RPMI8226 (cell line): Measurements from ENCODE around the gene ZIC2.
"Not testable (repeated sequence)": the region's sequence is repeated elsewhere in the genome, so short reads cannot be mapped to it uniquely, and the experiment has no call there.

Experiments used
- DNase-seq: peaks from one replicate; pipeline ENCODE4 v3.0.0-alpha.2; 2015

Gene ZIC2

DNA sequence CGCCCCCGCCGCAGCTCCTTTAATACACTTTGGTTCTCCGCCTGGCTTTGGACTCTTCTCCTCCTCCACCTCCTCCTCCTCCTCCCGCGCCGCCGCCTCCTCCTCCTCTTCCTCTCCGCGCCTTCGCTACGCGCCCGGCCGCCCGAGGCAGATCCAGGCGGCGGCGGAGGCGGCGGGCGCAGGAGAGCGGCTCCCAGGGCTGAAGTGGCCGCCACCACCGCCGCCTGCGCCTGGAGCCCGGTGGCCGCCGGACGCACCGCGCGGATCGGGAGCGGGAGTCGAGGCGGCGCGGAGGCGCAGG lies at the start of gene ZIC2:
Gene ZIC2, plus strand, starts transcription at position 50 of the 301 bp plus-strand sequence. CDS start 281 bp downstream, outside the sequence.
- no peak for DNase-seq

DNA sequence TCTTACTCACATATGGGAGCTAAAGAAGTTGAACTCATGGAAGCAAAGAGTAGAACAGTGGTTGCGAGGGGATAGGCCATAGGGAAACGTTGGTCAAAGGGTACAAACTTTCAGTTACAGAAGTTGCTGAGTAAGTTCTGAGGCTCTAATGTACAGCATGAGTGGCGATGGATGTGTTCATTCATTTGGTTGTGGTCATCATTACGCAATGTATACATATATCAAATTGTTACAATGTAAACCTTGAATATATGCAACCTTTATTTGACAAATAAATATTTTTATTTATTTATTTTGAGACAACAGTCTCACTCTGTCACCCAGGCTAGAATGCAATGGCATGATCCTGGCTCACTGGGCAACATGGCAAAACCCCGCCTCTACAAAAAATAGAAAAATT lies 48.7 kb upstream of the ZIC2 start:
- no peak for DNase-seq

DNA sequence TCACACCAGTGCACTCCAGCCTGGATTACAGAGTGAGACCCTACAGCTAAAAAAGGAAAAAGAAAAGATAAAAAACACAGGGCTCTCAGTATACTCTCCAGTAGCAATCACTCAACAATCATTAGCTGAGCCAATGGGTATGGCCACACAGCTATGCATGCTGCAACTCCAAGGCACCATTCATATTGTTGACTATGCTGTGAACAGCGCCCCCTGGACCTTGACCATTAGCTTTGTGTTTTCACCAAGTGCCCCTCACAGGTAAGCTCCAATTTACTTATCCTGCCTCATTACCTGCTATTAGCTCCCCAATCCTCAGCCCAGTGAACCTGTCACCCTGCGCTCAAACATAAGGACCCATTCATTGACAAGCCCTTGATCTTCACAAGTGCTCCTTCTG lies 45.8 kb upstream of the ZIC2 start:
- DNase-seq = no peak

DNA sequence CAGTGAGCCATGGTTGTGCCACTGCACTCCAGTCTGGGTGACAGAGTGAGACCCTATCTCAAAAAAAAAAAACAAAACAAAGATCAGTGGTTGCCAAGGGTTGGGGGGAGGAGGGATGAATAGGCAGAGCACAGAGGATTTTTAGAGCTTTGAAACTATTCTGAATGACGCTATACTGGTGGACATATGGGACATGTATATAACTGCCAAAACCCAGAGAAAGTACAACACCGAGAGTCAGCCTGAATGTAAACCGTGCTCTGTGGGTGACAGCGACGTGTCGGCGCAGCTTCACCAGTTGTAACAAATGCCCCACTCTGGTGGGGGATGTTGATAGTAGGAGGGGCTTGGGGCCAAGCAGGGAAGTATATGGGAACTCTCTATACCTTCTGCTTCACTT lies 42.9 kb upstream of the ZIC2 start:
- no peak for DNase-seq

DNA sequence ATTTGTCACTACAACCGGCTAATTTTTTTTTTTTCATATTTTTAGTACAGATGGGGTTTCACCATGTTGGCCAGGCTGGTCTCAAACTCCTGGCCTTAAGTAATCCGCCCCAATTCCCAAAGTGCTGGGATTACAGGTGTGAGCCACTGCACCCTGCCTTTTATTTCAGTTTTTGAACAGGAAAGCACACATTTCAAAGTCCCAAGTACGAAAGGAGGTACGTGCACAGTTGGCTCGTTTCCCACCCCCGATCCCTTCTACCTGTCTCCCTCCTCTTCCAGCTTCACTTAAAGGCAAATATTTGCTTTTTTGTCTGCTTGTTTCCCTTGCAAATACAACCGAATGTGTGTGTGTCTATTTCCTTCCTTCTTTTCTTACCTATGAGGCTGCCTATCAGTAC lies 40.5 kb upstream of the ZIC2 start:
- no peak for DNase-seq

DNA sequence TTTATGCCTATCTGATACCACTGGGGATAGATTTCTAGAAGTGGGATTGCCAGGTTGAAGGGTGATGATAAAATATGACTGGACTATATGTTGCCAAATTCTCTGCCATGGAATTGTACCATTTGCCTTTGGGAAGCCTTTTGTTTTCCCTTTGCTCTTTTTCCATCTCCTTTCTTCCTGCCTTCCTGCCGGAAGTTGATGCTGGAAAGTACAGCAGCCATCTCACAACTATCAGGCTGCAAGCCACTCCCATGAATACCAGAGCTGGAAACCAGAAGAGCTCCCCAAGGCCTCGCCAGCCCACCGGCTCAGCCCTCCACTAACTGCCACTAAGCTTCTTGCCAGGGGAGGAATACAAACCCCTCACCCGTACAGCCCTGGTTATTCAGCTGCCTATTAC lies 39.7 kb upstream of the ZIC2 start:
- no peak for DNase-seq

DNA sequence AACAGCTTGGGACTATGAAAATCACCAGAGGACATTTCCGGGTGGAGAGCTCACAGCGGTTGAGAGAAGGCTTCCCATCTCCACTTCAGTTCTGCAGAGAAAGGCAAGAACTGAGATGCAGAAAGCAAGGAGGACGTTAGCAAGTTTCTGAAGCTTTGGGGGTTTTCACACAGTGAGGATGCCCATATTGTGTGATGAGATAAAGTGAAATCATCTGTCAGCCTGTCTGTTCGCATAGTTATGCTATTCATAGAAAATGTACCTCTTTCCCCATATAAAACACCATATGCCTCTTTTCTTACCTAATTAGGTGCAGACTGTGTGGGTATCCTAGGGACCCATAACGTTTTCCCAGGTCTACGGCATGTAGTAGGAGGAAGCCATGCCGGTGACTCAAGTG lies 37.5 kb upstream of the ZIC2 start:
- no peak for DNase-seq

DNA sequence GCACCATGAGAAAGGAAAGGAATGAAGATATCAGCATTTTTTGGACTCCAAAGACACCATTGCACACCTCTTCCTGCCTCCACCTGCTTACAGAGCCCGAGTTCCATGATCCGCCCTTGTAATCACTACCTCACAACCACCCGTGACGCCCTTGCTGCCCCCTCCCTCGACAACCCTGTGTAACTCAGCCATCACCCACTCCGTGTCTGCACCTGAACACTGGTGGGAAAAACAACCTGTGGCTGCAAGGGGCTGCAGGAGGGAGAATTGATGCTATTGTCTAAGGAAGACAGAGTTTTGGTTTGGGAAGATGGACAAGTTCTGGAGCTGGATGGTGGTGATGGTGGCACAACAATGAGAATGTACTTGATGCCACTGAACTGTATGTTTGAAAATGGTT lies 37.0 kb upstream of the ZIC2 start:
- DNase-seq = no peak

DNA sequence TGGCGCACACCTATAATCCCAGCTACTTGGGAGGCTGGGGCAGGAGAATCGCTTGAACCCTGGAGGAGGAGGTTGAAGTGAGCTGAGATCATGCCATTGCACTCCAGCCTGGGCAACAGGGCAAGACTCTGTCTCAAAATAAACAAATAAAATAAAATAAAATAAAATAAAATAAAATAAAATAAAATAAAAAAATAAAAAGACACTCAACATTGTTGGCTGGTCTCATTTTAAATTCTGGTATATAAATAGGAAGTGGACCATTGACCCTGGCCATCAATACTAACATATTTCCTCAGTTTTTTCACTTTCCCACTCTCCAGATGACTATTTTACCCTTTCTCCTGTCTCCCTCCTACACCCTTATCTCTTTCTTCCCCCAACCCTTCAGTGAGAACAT lies 36.1 kb upstream of the ZIC2 start:
- not testable (repeated sequence) for DNase-seq

DNA sequence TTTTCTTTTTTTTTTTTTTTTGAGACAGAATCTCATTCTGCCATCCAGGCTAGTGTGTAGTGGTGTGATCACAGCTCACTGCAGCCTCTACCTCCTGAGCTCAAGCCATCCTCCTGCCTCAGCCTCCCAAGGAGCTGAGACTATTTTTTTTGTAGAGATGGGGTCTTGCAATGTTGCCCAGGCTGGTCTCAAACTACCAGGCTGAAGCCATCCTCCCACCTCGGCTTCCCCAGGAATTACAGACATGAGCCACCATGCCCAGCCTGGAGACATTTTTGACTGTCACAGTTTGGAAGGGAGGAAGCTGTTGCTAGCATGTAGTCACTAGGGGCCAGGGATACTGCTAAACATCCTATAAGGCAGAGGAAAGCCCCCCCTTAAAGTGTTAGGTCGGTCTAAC lies 33.9 kb upstream of the ZIC2 start:
- DNase-seq = no peak

DNA sequence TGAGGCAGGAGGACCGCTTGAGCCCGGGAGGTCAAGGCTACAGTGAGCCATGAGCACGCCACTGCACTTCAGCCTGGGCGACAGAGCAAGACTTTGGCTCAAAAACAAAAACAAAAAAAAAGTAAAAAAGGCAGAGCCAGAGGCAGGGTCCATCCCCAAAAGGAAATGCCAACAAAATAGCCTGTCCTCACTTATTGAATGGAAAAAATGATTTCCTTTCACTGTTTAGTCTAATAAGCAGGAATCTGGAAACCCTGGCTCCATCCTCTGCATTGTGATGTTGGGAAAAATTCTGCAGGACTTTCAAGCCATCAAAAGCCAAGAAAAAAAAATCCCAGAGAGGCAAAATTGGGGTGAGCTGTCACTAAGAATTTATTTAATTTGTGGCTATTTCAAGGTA lies 33.2 kb upstream of the ZIC2 start:
- no peak for DNase-seq

DNA sequence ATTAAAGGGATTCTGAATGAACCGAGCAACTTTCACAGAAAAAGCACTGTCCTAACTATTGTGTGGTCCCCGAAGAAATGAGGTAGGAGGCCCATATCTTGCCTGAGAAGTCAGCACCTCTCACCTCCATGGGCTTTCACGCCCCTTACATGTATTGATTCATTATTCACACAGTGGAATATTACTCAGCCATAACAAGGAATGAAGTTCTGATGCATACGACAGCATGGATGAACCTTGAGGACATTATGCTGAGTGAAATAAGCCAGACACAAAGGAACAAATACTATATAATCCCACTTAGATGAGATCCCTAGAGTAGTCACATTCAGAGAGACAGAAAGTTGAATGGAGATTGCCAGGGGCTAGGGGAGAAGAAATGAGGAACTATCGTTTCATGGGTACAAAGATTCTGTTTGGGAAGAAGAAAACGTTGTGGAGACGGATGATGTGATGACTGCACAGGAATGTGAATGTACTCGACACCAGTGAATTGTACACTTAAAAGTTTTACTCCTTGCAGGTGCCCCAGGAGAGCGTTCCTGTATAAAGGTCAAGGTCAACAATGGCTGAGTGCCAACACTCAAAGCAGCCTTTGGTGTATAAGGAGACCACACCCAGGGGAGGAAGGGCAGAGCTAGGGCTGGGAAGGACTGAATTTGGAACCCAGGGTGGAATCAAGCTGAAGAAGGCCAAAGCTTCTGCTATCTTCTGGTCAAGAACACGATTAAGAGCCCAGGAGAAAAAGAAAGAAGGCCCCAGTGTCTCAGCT lies 32.5 kb upstream of the ZIC2 start:
- DNase-seq = peak; percentile 53

DNA sequence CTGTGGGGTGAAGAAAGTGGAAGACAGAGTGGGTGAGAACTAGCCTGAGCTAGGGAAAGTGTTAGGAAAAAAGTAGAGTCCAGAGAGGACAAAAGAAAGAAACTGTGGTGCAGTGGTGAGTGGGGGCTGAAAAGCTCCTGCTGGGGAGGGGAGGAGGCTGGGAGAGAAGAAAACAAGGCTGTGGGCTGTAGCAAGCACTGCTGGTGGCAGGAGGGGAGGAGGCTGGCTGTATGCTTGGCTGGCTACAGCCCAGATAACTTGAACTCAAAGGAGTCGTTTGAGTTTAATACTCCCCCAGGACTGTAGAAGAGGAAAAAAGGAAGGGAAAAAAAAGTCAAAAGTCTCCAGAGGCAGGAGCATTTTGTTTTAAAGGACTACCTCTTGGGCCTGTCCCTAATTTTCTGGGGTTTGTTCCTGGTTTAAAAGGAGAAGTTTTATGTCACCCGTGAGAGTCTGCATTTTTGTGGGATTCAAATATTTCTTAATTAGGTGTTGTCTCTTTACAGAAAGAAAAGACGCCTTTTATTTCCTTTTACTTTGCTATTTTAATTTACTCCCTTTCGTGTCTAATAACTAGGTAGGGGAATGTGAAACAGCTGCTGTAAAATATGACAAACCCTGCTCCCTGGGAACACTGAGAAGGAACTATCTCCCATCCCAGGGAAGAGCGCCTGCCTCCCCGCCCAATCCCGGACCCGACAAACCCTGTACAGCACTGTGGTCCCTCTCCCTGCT lies 31.7 kb upstream of the ZIC2 start:
- DNase-seq = no peak

DNA sequence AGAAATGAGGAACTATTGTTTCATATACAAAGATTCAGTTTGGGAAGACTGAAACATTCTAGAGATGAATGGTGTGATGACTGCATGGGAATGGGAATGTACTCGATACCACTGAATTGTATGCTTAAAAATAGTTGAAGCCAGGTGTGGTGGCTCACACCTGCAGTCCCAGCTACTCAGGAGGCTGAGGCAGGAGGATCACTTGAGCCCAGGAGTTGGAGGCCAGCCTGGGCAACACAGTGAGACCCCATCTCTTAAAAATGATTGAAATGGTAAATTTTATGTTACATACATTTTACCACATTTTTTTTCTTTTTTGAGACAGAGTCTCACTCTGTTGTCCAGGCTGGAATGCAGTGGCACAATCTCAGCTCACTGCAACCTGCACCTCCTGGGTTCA lies 29.9 kb upstream of the ZIC2 start:
- DNase-seq = not testable (repeated sequence)

DNA sequence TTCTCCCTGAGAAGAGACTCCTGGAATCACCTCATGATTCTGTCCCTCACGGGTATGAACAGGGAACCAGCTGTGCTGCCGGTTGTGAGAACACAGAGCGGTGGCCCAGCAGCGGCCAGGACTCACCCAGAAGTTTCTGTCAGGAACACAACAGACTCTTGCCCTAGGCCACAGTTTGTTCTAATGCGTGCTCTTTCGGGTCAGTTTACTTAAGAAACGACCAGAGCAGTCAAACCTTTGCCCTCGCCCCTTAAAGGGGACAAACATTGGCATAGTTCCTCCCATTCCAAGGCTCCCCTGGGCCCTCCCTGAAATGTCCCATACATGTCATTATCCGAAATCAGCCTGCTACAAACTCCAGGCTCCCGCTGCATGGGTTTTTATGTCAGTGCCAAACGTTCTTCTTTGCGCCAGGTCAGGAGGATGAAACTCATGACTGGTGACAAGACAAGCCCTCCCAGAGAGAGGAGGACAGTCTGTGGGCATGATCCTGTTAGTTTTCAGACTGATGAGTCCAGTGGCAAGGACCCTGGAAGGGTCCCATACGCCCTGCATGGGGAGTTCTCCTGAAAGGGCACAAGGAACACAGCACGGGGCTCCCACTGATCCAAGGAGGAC lies 28.3 kb upstream of the ZIC2 start:
- DNase-seq = no peak

DNA sequence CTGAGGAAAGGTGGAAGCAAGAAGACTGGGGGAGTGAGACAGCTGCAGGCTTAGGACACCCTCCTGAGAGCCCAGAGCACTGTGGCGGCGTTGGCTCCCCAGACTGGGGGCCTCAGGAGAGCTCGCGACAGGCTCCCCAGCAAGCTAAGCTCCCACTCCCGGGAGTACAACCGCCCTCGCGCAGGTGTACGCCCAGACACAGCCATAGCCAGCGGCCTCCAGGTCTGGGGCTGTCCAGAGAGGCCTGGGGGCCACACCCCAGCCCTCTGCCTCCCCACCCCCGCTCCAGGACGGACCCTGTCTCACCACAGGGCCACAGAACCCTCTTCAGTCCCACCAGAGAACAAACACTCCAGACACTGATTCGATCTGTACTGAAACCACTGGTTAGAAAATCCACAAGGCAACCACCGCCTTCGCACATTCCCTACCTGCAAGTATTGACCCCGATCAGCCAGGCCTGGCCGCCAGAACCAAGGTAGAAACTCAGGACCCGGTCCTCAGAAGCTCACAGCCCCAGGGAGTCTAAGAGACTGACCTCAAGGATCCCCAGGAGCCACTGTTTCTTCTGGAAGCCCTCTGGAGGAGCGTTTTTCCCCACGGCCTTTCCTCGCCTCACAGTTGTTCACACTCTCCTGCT lies 26.4 kb upstream of the ZIC2 start:
- no peak for DNase-seq

DNA sequence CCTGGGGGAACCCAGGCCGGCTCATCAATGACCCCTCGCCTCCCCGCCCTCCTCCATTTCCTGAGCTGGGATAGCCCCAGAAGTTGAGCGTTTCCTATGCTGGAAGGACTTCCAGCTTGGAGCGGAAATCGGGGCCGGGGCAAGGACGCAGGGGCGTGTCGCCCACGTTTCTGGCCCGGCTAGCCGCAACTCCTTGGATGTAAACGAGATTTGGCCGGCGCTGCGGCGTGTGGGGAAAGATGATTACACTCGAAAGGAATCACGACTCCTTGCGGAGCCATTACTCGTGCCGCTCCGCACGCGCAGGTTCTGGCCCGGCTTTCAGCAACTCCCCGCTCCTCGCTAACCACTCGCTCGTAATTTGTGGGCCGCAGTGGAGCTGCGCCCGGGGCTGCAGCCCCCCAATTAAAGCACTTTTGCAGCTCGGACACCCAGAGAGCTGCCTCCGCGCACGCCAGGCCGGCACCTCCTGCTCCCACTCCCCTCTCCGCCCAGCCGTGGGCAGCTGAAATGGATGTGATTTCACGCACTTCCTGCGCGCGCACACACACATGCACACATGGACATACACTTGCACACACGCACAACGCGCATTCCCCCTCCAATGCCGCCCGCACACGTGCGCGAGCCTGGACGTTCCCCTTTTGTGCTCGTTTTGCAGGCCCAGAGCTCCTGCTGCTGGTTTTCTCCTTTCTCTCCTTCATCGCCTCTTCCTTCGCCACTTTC lies 25.7 kb upstream of the ZIC2 start:
- DNase-seq = no peak

DNA sequence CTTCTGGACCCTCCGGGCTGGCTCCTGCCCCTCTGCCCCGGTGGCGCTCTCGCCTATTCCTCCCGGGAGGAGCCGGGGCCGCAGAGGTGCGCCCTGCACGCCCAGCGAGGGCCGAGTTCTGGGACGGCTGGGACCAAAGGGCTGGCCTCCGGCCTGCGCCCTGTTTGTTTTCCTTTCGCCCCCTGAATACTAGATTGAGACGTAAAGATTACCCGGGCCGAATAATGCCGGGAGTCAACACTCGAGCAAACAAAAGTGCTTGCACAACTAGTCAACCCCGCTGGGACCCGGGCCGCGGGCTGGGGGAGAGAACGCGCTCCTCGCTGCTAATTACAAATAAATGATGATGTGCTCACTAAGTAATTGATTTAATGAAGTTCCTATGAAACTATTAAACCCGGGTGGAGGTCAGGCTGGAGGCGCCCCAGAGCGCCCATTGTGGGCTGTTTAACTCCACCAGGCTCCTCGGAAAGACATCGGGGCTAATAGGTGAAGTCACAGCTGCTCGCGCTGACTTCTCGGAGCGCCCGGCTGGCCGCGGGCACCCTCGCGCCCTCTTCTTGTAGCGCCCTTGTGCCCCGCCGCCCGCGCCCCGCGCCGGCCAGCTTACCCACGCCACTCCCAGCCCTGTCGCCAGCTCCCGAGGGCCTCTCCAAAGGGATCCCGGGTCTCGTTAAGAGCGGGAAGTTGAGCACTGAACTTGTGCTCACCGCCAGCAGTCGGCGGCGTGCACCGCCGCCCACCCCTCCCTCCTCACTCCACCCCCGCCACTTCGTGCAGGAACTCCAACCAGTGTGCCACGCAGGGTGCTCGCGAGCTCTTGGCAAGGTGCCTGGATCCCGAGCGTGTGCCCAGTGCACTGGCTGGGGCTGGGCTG lies 24.9 kb upstream of the ZIC2 start:
- DNase-seq = no peak

DNA sequence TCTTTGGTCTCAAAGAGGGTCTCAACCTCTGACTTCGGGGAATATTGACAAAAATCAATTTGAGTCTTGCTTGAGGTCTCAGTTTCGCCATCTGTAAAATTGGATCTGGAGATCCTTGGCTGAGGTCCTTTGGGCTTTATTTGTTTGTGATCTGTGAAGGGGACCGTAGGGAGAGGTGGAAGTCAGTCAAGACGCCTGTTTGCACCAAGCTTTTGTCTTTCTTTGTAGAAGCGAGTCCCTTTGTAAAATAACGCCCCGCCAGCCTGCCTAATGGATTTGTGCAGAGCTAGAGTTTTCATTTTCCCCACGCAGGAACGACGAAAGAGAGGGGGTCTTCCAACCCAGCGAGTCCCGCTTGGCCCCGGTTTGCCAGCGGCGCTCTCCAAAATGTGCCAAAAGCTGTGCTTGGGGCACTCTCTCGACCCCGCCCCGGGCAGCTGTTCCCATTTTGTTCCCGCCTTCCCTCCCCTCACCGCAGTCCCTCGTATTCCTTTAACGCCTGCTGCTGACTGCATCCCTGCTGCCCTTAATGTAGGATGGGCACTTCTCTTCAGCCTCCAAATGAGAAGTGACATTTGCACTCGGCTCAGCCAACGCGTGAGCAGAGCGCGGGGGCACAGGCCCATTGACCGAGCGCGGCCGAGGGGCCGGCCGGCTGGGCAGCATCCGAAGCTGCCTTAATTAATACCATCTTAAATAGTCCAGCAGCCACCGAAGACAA lies 23.0 kb upstream of the ZIC2 start:
- no peak for DNase-seq

DNA sequence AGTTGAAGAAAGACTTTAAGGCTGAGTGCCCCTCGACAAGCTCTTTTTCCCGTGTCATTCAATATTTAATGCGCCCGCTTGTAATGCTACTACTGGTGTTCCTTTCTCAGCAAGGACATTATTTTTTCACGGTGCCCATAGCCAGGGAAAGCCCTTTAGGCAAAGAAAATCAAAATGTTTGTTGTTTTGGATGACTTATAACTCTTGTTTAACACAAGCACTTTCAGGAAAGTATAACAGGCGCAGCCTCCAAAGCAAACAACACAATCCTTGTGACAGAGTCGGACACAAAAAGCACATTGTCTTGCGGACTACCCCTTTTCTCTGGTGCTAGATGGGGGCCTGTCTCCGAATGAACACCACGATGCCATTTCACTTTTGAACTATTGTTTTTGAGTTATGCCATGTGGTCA lies 22.5 kb upstream of the ZIC2 start:
- DNase-seq = no peak

DNA sequence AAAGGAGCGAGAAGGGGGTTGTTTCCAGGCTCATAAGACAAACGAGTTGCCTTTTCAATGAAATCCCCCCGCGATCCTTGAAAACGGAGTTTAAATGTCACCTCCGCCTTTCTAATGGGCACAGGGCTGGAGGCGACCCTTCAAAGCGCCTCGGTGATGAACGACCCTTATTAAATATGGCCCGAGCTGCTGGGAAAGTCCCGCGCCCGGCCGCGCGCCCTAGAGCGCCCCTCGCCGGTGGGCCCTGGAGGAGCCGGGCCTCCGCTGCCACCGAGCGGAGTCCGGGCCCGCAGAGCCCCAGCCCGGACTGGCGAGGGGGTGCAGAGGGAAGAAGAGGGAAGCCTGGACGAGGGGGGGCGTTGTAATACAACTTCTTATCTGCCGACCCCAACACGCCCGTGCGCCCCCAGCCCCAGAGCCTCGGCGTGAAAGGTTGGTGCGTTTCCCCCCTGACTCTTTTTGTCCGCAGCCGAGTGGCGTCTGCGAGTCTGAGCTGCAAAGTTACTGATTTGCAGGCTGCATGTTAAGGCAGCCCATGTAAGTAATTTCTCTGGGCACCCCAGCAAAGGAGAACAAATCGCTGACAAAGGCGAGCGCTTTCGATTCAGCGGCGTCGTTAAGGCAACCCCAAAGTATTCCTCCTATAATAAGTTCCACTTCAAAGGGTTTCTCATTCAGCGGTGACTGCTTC lies 21.9 kb upstream of the ZIC2 start:
- DNase-seq = no peak
